Endodermal cell (in vitro differentiated cells): ENCODE results near the gene QRICH2. TPM values are rescaled to one million over a fixed set of nuclear protein-coding genes. Genes with fewer than 3 reads are reported as not detected.
"Not testable (repeated sequence)": the region's sequence is repeated elsewhere in the genome, so short reads cannot be mapped to it uniquely, and the experiment has no call there.

Experiments
- DNase-seq: peaks from one replicate; pipeline ENCODE4 v3.0.0-alpha.2; 2017
- H3K27ac ChIP-seq: 2 replicates; pipeline ENCODE4 v1.5.1; 2013; ENCODE audit warnings: mild to moderate bottlenecking, low read depth, low read length, moderate library complexity
- H3K27me3 ChIP-seq: 2 replicates; pipeline ENCODE4 v1.6.1; 2013; ENCODE audit warnings: mild to moderate bottlenecking, low read length, moderate library complexity; ENCODE audit not compliant: insufficient read depth, control insufficient read depth, poor library complexity, severe bottlenecking
- H3K36me3 ChIP-seq: 2 replicates; pipeline ENCODE4 v1.7.0; 2013; ENCODE audit warnings: mild to moderate bottlenecking, low read length, moderate library complexity; ENCODE audit not compliant: control insufficient read depth, insufficient read depth
- H3K4me1 ChIP-seq: one replicate; pipeline ENCODE4 v1.7.0; 2013; ENCODE audit warnings: low read length; ENCODE audit not compliant: control insufficient read depth, insufficient read depth
- H3K4me3 ChIP-seq: 2 replicates; pipeline ENCODE4 v1.5.1; 2013; ENCODE audit warnings: mild to moderate bottlenecking, low read length, moderate library complexity
- H3K9ac ChIP-seq: 2 replicates; pipeline ENCODE4 v1.6.1; 2013; ENCODE audit warnings: mild to moderate bottlenecking, low read length, moderate library complexity; ENCODE audit not compliant: poor library complexity, severe bottlenecking; ENCODE audit errors: extremely low read depth
- H3K9me3 ChIP-seq: 2 replicates; pipeline ENCODE4 v1.6.1; 2013; ENCODE audit warnings: mild to moderate bottlenecking, low read length, moderate library complexity; ENCODE audit not compliant: control insufficient read depth
- H3K27ac Mint-ChIP-seq: 2 replicates; pipeline ENCODE4 v1.8.0; 2020; ENCODE audit warnings: mixed read lengths
- H3K27me3 Mint-ChIP-seq: 2 replicates; pipeline ENCODE4 v1.8.0; 2021; ENCODE audit warnings: mild to moderate bottlenecking, mixed read lengths; ENCODE audit not compliant: insufficient read depth
- H3K36me3 Mint-ChIP-seq: 2 replicates; pipeline ENCODE4 v1.8.0; 2020; ENCODE audit warnings: low read depth, mixed read lengths
- H3K4me1 Mint-ChIP-seq: 2 replicates; pipeline ENCODE4 v1.8.0; 2020; ENCODE audit warnings: mixed read lengths
- H3K4me3 Mint-ChIP-seq: 2 replicates; pipeline ENCODE4 v1.8.0; 2020; ENCODE audit warnings: mild to moderate bottlenecking, moderate library complexity, mixed read lengths
- H3K9me3 Mint-ChIP-seq: 2 replicates; pipeline ENCODE4 v1.8.0; 2020; ENCODE audit warnings: mild to moderate bottlenecking, mixed read lengths
- WGBS, 2 experiments: methylation state at CpG; one replicate each; pipeline versions ENCODE4 v1.1.5 to v1.1.7; 2013; ENCODE audit warnings: missing lambda C conversion rate in 2 of 2, mixed read lengths in 1 of 2; ENCODE audit not compliant: insufficient coverage in 1 of 2, insufficient read length in 1 of 2; 5-methylcytosine and 5-hydroxymethylcytosine counted together
- total RNA-seq, 2 donors: library from RNA; stranded (reverse); fragmentation: NEBNext Ultra II Directional in 1 of 2; extraction: Animal tissue kit (Norgen Biotek cat#: 25700) in 1 of 2; gene quantifications; 2 replicates in 1 of 2; 3 replicates in 1 of 2; pipeline ENCODE4 v1.2.1, GENCODE V29; 2021
- TF ChIP-seq, protein P1 (sequence below): fragments of 200-600 bp; sonication (generic); conservative IDR thresholded peaks from 2 replicates; pipeline ENCODE4 v1.5.0; 2021; ENCODE audit warnings: antibody characterized with exemption, mild to moderate bottlenecking

Gene QRICH2
- total RNA-seq, 2 donors from 2014 or later: 3.5 to 5.0 TPM

DNA sequence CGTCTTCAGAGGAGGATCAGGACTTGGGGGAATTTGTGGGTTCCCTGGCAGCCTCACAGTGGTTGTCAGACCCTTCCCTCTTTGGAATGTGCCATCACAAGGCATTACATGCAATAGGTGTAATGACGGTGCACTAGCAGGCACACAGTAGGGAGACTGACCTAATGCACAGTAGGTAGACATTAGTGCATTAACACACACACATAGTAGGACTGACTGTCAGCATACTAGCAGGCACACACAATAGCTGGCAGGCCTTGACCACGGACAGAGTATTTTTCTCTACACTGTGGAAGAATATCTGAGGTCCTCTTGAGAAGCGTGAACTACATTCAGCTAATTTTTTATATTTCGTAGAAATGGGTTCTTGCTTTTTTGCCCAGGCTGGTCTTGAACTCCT lies 53.8 kb downstream of the QRICH2 start:
- no peak overlapping the region for H3K4me3 Mint-ChIP-seq
- Histone ChIP-seq H3K4me3 (no peak overlapping the region), H3K9ac (no peak overlapping the region), H3K27ac (no peak overlapping the region), H3K9me3 (no peaks in the 10 kb centered on the region), H3K36me3 (no peaks in the 10 kb centered on the region), H3K4me1 (peaks cover 4% of the 10 kb centered on the region), H3K27me3 (no peaks in the 10 kb centered on the region)
- TF ChIP-seq, protein P1, sequence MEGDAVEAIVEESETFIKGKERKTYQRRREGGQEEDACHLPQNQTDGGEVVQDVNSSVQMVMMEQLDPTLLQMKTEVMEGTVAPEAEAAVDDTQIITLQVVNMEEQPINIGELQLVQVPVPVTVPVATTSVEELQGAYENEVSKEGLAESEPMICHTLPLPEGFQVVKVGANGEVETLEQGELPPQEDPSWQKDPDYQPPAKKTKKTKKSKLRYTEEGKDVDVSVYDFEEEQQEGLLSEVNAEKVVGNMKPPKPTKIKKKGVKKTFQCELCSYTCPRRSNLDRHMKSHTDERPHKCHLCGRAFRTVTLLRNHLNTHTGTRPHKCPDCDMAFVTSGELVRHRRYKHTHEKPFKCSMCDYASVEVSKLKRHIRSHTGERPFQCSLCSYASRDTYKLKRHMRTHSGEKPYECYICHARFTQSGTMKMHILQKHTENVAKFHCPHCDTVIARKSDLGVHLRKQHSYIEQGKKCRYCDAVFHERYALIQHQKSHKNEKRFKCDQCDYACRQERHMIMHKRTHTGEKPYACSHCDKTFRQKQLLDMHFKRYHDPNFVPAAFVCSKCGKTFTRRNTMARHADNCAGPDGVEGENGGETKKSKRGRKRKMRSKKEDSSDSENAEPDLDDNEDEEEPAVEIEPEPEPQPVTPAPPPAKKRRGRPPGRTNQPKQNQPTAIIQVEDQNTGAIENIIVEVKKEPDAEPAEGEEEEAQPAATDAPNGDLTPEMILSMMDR: no peak
- H3K4me1 Mint-ChIP-seq: peaks cover 3% of the 10 kb centered on the region
- peak; percentile 17 for DNase-seq
- no peak overlapping the region for H3K27ac Mint-ChIP-seq
- no peaks in the 10 kb centered on the region for H3K36me3 Mint-ChIP-seq
- peaks cover 10% of the 10 kb centered on the region for H3K9me3 Mint-ChIP-seq
- WGBS, 2 experiments: 94 to 100% methylated on average over 3 to 5 of the region's 5 CpGs
- H3K27me3 Mint-ChIP-seq: peaks cover 2% of the 10 kb centered on the region

DNA sequence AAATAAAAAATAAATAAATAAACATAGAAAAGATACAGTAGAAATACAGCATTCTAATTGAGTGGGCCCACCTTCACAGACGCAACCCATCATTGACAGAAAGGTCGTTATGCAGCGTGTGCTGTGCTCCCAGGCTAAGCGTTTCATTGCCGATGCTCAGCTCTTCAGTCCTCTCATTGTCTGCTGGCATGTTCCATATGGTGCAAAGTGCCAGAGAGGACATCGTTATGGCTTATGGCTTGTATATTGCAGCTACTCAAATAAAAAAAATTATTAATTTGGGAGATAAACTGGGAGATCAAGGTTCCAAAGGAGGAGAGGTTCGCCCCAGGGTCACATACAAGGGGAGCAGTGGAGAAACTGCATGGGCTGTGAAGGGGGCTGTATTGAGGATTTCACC lies 54.2 kb downstream of the QRICH2 start:
- H3K4me1 Mint-ChIP-seq: peaks cover 2% of the 10 kb centered on the region
- DNase-seq: no peak
- Histone ChIP-seq H3K4me3 (no peak overlapping the region), H3K27me3 (no peaks in the 10 kb centered on the region), H3K9me3 (no peaks in the 10 kb centered on the region), H3K36me3 (no peaks in the 10 kb centered on the region), H3K4me1 (peaks cover 4% of the 10 kb centered on the region), H3K9ac (no peak overlapping the region), H3K27ac (no peak overlapping the region)
- H3K9me3 Mint-ChIP-seq: peaks cover 10% of the 10 kb centered on the region
- no peak overlapping the region for H3K27ac Mint-ChIP-seq
- H3K4me3 Mint-ChIP-seq: no peak overlapping the region
- WGBS, 2 experiments: 93 to 96% methylated on average over 7 of the region's 7 CpGs
- H3K27me3 Mint-ChIP-seq: peaks cover 2% of the 10 kb centered on the region
- H3K36me3 Mint-ChIP-seq: no peaks in the 10 kb centered on the region
- TF ChIP-seq, protein P1: no peak

DNA sequence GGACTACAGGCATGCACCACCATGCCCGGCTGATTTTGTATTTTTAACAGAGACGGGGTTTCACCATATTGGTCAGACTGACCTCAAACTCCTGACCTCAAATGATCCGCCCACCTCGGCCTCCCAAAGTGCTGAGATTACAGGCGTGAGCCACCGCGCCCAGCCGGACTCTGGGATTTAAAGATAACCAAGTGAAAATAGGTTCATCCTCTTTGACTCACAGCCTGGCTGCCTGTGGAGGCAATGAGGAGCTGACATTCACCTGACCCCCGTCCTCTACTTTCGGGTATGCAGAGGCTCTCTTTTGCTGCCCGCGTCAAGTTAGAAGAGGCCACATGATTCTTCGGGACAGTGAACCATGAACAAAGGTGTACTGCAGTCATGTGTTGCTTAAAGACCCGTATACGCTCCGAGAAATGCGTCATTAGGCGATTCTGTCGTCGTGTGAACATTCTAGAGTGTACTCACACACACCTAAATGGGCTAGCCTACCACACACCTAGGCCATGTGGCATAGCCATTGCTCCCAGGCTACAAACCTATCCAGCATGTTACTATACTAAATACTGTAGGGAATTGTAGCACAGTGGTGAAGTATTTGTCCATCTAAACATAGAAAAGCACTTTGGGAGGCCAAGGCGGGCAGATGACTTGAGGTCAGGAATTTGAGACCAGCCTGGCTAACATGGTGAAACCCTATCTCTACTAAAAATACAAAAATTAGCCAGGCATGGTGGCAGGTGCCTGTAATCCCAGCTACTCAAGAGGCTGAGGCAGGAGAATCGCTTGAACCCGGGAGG lies 54.9 kb downstream of the QRICH2 start:
- not testable (repeated sequence) for H3K4me1 ChIP-seq, H3K4me1 Mint-ChIP-seq, H3K27ac ChIP-seq, H3K4me3 ChIP-seq, H3K27me3 ChIP-seq, DNase-seq, H3K27ac Mint-ChIP-seq, H3K9ac ChIP-seq, H3K27me3 Mint-ChIP-seq, H3K36me3 Mint-ChIP-seq, H3K36me3 ChIP-seq, H3K9me3 ChIP-seq, H3K4me3 Mint-ChIP-seq, H3K9me3 Mint-ChIP-seq
- WGBS, 2 experiments: 95 to 96% methylated on average over 20 to 23 of the region's 23 CpGs
